GM19035 (cell line): ENCODE data around the gene SH3RF1.
"Not testable (repeated sequence)": the region's sequence is repeated elsewhere in the genome, so short reads cannot be mapped to it uniquely, and the experiment has no call there.

Experiments
- ATAC-seq: cut with Tn5 transposase; IDR thresholded peaks from one replicate; pipeline ENCODE4 v1.9.1; 2021; ENCODE audit not compliant: unreplicated experiment

The SH3RF1 gene

DNA sequence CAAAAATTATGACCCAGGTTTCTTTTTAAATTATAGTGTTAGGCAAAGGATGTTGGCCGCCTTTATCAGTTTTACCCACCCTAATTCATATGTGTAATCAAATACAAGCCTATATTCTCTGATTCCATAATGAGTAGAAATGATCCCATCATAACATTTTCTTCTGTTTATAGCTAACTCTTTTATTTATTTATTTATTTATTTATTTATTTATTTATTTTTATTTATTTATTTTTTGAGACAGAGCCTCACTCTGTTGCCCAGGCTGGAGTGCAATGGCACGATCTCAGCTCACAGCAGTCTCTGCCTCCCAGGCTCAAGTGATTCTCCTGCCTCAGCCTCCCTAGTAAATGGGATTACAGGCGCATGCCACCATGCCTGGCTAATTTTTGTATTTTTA is 7.1 kb upstream of the SH3RF1 start:
- not testable (repeated sequence) for ATAC-seq

DNA sequence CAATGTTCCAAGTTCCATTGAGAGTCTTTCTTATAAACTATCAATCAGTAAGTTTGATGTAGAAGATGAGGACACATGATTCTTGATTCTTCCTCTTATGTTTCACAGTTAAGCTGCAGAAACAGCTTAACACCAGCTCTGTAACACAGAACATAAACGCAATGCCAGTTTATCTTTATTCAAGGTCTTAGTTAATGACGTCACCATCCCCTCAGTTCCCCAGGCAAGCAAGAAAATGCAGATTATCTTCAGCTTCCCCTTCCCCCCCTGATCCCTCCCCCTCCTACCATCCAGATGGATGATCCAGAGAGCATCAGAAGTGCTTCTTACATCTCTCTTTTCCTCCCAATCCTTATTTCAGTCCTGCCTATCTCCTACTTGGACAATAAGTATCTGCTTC is 4.4 kb upstream of the SH3RF1 start:
- ATAC-seq = no peak

DNA sequence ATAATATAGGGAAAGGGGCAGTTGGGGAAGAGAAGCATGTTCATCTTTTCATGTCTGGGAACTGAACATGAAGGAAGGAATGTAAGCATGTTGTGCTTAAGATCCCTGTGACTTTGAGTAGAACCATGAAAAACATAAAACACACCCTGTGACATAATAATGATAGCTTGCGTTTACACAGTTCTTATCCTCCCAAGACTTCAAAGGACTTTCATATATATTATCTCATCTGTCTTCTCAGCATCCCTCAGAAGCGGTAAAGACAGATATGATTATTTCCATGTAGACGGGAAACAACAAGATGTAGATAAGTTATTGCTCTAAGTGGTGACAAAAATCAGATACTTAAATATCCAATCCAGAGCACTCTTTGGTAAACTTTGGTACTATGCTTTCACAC is 3.3 kb upstream of the SH3RF1 start:
- no peak for ATAC-seq

DNA sequence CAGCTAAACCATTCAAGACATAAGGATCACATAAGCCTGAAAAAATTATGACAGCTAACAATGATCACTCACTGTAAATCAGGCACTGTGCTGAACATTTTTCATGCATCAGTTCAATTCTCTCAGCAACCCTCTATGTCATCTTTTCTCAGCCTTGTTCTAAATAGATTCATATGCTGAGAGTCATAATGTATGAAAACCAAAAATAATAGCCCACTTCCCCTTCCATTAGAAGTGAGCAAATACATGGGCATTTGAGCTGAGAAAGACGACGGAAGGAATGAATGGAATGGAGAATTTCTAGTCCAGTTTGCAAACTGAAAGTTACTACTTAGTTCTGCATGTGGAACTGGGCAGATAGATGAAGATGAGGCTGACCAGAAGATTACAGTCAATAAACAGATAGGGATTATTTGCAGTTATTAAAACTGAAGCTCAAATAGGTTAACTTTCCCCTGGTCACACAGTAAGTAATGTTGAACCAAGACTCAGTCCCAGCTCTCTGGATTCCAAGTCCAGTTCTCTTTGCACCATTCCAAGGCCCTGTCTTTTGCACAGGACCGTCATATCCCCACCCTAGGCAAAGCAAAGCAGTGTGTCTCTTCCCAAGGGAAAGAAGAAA is 1.6 kb upstream of the SH3RF1 start:
- ATAC-seq = no peak

DNA sequence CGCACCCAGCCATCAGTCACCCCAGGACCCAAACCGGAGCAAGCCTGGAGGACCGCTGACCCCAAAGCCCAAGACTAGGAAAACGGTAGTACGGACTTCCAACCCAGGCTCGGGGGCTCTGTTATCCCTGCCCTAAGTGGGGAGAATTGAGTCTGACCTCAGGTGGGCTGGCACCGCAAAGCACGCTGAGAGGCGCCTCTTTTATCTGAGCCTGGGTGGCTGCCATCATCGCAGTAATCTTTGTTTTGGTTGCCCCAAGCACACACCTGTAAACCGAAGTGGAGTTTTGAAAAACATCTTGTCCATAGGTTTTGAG is 894 bp upstream of the SH3RF1 start:
- no peak for ATAC-seq

DNA sequence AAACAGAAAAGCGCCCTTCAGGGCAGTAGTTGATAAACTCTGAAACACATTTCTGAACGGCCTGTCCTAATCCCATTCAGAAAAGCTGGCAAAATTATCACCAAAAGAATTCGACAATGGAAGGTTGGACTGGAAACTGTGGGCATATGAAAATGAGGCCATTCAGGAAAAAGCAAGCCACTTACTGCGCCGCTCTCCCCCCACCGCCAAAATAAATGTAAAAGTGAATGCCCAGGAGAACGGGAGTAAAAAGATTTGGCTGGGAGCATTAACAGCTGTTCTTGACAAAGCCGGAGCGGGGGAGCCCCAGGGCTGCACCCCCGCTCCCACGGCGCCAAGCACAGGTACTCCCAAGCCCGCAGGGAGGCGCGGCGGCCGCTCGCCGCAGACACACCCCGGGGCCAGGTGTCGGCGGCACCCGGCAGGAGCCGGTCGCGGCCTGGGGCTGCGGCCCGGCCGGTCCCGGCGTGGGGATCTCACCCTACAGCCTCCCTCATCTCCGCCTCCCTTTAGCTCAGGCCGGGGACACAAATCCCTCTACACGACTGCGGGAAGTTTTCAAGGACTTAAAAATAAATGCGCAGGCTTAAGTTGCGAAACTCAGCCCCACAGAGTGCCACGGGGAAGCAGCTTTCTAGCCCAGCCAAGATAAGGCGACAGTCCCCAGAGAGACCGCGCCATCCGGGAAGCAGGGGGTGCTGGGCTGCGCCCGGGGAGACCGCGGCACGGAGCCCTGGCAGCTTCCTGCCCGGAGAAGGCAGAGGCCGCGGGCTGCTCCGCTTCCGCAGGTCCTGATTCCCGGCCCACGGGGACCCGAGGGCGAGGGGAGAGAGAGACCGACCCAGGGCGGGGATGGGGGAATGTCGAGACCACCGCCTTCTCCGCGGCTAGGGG is 593 bp downstream of the SH3RF1 start:
- peak; percentile 49 for ATAC-seq

DNA sequence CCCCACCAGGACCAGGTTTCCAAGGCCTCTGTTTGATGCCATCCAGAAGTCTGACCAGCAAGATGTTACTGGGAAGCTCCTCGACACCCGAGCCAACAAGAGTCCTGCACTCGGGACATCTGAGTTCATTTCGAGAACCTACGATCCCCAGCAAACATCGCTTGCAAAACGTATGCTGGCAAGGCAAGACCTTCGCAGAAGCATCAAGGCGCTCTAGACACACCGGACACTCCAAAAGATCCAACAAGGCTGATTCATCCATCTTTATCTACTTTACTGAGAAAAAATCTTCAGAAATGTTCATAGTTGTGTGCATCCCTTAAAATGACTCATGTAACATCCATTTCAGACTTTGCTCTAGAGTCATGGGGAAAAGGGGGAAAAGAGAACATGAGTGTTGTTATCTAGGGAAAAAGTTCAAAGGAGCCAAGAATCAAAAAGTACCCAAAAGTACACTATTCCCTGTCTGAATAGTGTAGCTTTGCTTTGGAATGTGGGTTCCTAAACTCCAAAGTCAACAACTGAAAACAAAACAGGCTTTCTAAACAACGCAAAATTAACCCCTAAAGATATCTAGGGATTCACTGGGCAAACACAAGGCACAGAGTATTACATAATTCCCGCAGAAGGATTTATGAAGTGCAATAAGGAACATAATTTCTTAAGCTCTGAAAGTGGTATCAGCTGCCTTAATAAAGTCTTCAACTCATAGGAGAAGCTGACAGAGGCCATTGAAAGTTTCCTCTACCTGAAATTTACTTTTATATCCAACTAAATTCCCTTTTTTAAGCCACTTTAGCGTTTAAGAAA is 1.6 kb downstream of the SH3RF1 start:
- no peak for ATAC-seq

DNA sequence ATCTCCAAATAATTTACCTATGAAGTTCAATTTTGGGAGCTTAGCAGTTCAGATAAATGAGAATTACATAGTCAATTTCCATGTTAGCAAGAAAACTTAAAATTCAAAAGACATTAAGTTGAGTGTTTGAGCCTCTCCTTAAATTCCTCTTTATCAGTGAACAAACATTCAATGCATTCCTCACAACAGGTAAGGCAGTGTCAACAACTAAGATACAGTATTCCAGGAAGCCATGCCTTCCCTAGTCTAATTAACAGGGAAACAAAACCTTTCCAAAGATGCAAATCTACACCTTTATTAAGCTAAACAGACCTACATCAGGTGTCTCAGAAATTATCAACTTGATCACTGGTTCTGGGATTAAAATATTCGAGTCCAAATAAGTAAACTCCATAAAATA is 3.7 kb downstream of the SH3RF1 start:
- no peak for ATAC-seq

DNA sequence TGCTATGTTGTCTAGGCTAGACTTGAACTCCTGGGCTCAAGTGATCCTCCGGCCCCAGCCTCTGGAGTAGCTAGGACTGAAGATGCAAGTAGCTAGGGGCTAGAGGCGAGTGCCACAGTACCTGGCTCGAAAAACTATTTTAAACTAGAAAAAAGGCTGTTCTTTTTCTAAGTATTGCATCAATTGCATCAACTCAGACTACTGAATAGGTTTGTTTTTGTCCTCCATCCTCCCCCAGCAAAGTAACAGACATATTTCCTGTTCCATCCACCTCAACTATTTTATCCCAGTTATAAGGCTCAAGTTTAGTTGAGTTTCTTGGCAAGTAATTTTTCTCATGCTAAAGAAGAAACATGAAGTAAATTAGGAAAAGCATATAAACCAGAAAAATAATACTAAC is 4.1 kb downstream of the SH3RF1 start:
- ATAC-seq = no peak

DNA sequence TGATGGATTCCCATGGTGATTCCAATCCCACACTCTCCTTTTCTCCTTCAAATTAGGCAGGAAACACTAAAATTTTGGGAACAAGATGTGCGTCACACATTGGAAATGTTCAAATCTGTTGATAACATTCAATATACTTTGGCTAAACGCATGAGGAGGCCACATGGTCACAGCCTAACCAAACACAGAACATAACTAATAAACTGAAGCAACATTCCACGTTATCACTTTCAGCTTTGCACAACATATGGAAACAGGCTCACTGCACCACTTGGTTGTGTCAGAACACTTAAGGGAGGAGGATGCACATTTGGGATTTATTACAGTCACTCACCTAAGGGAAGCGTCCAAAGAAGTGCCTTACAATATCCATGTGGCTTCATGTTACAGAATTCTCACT is 4.7 kb downstream of the SH3RF1 start:
- ATAC-seq = no peak

DNA sequence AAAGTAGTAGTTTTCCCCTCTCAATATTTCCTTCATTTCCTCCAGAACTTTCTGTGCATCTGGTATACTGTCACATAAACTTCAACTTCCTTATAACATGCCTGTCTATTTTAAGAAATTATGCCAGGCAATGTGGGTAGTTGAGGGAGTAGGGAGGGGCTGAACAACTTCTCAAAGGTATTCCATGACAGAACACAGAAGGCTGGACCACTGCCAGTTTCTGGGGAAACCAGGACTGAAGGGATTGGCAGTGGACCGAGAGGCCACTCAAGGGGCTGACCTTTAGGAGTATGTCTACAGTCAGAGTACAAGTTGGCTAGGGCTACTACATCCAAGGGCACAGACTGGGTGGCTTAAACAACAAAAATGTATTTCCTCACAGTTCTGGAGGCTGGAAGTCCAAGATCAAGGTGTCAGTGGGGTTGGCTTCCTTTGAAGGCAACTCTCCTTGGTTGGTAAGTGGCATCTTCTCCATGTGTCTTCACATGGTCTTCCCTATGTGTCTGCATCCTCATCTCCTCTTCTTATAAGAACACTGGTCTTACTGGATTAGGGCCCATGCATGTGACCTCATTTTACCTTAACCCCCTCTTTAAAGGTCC is 6.9 kb downstream of the SH3RF1 start:
- no peak for ATAC-seq

DNA sequence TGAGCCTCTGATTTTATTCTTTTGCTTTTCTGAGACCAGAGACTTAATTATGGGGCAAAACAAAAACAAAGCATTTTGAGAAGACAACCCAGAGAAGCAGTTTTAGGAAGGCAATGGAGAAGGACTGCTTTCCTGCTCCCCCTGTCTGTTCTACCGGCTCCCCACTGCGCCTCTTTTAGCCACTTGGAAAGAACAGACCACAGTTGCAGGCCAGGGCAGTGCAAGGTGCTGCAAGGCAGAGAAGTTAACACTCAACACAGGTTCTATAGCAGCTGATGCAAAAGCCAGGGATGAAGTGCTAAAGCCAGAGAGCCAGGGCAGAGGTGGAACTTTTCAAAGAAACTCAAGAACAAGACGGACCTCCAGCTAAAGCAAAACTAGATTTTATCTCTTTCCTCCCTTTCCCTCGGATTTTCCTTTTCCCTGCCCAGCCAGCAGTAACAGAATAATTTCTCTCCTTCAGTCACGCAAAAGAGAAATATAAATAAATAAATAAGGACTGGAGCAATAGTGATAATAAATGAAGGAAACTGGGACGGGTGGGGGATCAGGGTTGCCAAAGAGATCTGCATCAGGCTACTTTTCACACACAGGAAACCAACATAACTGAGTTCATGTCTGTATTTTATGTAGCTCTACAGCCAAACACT is 10.4 kb downstream of the SH3RF1 start:
- no peak for ATAC-seq

DNA sequence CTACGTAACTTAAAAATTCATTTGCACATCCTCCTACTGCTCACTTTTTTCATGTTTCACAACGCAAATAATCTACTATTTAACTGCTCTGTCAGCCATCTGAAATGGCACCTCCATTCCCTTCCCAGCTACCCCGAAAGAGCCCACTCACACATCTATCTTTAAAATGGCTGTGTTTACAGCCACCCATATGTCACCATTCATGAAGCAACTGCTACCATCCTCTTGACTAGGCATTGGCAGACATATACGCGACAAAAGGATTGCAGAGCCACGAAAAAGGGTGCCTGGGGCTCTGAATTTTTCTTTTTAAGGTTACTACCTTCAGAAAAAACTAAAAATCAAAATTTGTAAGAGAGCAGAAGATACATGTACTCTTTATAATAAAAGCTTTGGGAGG is 11.5 kb downstream of the SH3RF1 start:
- no peak for ATAC-seq

DNA sequence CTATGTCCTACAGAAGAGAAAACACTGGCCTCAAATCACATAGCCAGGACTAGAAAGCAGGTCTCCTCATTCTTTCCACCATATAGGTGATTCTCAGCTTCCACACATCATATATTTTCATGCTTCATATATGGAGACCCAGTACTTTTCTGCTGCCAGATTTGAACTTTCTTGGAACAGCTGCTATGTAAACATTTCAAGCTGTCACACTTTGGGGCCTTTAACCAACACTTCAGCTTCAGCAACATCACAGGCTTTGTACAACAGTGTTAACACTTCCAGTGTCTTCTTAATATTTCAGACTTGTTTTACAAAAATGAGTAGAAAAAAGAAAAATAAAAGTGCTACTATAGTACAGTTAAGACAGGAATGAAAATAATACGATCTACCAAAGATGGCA is 12.6 kb downstream of the SH3RF1 start:
- no peak for ATAC-seq

DNA sequence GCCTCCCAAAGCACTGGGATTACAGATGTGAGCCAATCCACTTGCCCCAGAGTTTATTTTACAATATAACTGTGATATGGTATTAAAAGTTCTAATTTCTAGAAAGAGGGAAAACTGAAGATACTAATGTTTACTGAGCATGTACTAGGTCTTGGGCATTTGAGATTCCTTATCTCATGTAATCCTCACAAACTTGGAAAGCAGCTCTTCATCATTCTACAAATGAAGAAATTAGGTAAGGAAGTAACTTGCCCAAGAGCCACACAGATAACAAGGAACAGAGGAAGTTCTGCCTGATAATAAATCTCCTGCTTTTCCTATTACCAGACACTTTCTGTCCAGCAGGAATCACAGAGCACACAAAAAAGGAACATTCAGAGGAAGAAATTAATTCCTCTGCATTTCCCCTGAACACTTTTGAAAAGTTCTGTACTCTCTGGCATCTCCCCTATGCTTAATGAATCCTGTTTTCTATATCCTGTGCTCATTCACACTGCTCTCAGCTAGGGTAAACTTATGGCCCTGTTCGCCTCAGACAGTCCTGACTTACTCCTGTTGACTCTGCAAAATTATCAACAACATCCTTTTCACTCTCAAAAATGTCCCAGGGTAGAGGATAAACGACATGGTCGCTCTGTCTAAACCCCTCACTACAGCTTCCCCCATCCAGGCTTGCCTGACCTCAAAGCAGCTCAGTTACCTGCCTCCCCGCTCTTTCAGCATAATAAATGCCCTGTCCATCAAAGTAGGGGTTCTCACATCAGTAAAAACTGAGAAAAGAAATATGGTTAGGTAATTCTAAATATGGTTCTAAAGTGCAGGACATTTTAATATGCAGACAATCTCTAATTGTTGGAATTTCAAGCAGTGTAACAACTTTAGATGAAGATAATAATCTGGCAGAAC is 13.6 kb downstream of the SH3RF1 start:
- no peak for ATAC-seq

DNA sequence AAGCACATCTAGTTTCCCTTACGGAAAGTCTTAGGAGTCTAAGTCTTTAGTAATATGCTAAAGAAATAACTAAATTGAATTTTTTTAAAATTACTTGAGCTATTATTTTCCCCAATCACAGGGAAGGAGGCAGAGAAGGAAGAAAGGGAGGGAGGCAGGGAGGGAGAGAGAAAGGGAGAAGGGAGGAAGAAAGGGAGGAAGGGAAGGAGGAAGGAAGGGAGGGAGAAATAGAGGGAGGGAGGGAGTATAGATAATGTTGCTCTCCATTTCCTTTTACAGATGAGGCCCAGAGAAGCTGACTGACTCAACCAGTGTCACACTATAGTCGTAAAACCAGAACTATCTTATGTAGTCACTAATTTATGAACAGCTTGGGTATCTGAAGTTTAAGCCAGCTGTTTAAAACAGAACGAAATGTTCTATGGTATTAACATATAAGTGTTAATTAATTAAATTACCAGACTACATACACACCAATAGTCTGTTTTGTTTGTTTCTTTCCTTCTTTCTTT is 14.6 kb downstream of the SH3RF1 start:
- no peak for ATAC-seq

DNA sequence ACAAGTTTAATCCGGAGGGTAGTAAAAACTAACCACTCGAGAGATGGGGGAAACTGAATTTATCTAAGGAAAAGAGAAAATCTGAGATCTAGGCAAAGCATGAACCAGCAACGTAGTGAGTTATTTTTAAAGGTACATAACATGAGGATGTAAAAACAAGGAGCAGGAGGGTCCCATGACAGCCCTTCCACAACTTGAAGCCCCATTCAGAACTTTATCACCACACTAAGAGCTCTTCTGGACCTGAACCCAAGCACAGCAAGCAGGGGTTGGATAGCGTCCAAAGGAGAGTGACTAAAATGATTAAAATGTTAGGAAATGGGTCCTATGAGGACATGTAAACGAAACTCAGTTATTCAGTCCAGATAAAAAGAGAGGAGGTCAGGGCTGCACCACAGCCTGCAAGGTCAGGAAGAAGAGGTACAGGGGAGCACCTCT is 16.2 kb downstream of the SH3RF1 start:
- ATAC-seq = no peak

DNA sequence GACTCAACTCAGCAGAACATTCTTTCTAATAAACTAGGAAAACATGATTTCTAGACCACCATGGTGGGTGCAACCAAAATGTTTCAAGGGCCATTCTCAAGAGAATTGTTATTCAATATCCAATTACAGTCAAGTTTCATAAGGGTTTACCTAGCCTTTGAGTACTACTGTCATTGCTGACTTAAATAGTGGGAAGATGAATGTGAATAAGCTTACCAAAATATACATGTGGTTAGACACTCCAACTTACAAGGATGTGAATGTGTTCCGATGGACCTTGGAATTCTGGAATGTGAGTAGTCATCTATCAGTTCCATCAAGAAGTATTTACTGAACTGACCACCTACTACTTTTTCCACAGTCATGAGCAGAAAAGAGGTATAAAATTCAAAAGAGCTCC is 16.9 kb downstream of the SH3RF1 start:
- no peak for ATAC-seq

DNA sequence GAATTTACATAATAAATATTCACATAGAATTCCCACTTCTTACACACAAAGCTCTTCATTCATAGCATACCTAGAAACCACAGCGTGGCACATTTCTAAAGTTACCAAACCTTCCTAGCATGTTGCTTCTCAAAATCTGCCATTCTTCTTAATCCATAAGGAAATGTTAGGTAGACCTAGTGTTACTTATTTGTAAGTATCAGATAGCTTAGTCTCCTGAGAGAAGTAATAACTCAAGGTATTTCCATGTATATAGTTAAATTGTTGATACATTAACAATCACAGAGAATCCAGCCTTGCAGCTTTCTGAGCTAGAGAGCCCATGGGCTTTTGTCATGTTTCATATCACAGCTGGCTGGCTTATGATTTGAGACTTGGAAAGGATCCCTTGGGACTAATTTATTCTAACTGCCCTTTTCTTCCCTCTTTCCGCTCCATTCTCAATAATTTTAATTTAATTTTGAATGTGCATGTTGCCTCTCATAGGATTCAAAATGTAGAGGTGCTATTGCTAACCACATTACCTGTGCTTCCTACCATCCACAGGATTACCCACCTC is 17.6 kb downstream of the SH3RF1 start:
- no peak for ATAC-seq
